ENCODE results near the gene HLTF. TPM values are rescaled to one million over a fixed set of nuclear protein-coding genes. Genes with fewer than 3 reads are reported as not detected.

Gene HLTF
- total RNA-seq, 6 experiments from 2014 or later: 10.5 to 14.6 (median 12.3) TPM

DNA sequence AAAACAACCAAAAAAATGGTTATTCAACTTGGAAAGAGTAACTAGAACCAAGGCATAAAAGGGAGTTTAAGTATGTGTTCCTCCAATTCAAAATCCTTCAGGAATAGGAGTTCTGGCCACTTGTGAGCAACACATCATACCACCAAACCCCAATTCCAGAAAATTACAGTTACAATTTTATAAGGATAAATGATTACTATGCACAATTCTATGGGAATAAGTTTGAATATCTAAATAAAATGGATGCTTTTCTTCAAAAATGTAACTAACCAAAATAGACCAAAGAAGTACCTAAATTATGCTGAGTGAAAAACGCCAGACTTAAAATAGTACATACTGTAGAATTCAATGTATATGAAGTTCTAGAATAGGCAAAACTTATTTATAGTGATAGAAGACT, 4.6 kb downstream of the HLTF start:
- WGBS (ENCODE audit: insufficient coverage, low coverage, low lambda C conversion rate, missing lambda C conversion rate): 92% methylated on average over 1 of the region's 1 CpG
- Histone ChIP-seq H3K9me3 (no peaks in the 10 kb centered on the region), H3K27ac (no peak overlapping the region), H3K4me1 (peaks cover 0 to 8% (median 0%) of the 10 kb centered on the region in 4 donors), H3K36me3 (no peaks in the 10 kb centered on the region), H3K4me3 (no peak overlapping the region), H3K27me3 (no peaks in the 10 kb centered on the region)
- no peak for ATAC-seq
- intact Hi-C loops (cut with DNase I): no loop called here
- no peak for TF ChIP-seq POLR2A (IDR thresholded peaks at IDR 0.05)
- TF ChIP-seq, protein P1, sequence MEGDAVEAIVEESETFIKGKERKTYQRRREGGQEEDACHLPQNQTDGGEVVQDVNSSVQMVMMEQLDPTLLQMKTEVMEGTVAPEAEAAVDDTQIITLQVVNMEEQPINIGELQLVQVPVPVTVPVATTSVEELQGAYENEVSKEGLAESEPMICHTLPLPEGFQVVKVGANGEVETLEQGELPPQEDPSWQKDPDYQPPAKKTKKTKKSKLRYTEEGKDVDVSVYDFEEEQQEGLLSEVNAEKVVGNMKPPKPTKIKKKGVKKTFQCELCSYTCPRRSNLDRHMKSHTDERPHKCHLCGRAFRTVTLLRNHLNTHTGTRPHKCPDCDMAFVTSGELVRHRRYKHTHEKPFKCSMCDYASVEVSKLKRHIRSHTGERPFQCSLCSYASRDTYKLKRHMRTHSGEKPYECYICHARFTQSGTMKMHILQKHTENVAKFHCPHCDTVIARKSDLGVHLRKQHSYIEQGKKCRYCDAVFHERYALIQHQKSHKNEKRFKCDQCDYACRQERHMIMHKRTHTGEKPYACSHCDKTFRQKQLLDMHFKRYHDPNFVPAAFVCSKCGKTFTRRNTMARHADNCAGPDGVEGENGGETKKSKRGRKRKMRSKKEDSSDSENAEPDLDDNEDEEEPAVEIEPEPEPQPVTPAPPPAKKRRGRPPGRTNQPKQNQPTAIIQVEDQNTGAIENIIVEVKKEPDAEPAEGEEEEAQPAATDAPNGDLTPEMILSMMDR (IDR thresholded peaks at IDR 0.05): no peak
- DNase-seq: no peak

DNA sequence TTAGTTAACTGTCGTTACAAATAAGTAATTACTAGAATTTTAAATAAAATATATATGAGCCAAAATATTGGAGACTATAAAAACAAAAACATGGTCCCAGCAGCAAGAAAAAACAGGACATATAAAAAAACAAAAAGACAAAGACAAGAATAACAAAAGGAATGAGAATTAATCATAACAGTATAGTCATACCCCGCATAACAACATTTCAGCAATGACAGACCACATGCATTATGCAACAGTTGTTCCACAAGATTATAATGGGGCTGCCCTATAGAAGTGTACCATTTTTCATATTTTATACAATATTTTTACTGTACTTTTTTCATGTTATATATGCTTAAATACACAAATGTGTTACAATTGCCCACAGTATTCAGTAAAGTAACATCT, 5.6 kb downstream of the HLTF start:
- intact Hi-C loops (cut with DNase I): no loop called here
- ATAC-seq: no peak
- H3K36me3 ChIP-seq: no peaks in the 10 kb centered on the region
- no peak overlapping the region for H3K27ac ChIP-seq
- H3K27me3 ChIP-seq: no peaks in the 10 kb centered on the region
- H3K4me3 ChIP-seq: no peak overlapping the region
- H3K9me3 ChIP-seq: no peaks in the 10 kb centered on the region
- peaks cover 0 to 8% (median 0%) of the 10 kb centered on the region in 4 donors for H3K4me1 ChIP-seq
- WGBS (ENCODE audit: insufficient coverage, low coverage, low lambda C conversion rate, missing lambda C conversion rate): 87% methylated on average over 2 of the region's 2 CpGs
- TF ChIP-seq, protein P1 (IDR thresholded peaks at IDR 0.05): no peak
- no peak for TF ChIP-seq POLR2A (IDR thresholded peaks at IDR 0.05)
- DNase-seq: no peak

DNA sequence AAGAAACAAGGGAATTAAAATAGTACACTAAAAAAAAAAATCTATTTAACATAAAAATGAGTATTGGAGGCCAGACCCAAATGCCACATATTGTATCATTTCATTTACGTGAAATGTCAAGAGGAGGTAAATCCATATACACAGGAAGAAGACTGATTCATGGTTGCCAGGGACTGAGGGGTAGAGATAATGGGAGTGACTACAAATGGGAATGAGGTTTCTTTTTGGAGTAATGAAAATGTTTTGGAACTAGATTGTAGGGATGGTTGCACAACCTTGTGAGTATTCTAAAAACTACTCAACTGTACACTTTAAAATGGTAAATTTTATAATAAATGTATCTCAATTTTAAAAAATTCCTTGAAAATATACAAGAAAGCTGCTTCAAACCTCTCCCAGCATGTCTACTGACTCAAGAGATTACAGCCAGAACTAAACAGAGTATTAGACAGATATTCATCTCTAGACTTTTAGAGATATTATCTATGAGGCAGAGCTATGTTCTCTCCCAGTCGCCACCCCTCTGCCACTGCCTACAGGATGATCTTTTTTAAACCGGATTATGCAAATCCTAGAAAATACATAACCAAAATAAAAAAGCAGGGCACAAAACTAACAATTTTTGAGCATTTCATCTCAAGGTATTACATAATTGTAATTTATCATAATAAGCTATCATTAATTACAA, 6.2 kb downstream of the HLTF start:
- no peaks in the 10 kb centered on the region for H3K27me3 ChIP-seq
- ATAC-seq (no peak), DNase-seq (no peak)
- no peak overlapping the region for H3K4me3 ChIP-seq
- peaks cover 0 to 4% (median 0%) of the 10 kb centered on the region in 4 donors for H3K4me1 ChIP-seq
- H3K27ac ChIP-seq: no peak overlapping the region
- 96% methylated on average over 3 of the region's 3 CpGs for WGBS (ENCODE audit: insufficient coverage, low coverage, low lambda C conversion rate, missing lambda C conversion rate)
- H3K36me3 ChIP-seq: no peaks in the 10 kb centered on the region
- TF ChIP-seq, protein P1 (IDR thresholded peaks at IDR 0.05): no peak
- TF ChIP-seq POLR2A (IDR thresholded peaks at IDR 0.05): no peak
- no peaks in the 10 kb centered on the region for H3K9me3 ChIP-seq
- intact Hi-C loops (cut with DNase I): no loop called here

DNA sequence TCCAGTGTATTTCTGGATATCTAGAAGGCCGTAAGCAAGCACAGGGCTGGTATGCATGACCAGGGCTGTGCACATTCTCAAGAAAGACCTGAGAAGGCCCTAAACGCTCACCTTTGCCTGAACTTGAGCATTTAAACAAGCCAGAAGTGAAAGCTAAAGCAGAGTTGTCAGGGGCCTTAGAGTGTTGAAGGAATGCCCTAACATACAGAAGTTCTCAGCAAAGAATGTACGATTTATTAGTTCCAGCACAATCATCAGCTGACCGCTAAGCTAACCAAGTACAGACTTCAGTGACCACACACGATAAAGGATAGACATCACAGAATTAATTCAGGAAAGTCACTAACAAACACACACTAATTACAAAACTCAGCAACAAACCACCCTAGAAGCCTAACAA, 8.7 kb downstream of the HLTF start:
- no peaks in the 10 kb centered on the region for H3K4me1 ChIP-seq
- no peak for ATAC-seq
- H3K36me3 ChIP-seq: peaks cover 0 to 10% (median 4%) of the 10 kb centered on the region in 4 donors
- H3K9me3 ChIP-seq: no peaks in the 10 kb centered on the region
- no peak for TF ChIP-seq POLR2A (IDR thresholded peaks at IDR 0.05)
- TF ChIP-seq, protein P1 (IDR thresholded peaks at IDR 0.05): no peak
- intact Hi-C loops (cut with DNase I): no loop called here
- H3K27me3 ChIP-seq: no peaks in the 10 kb centered on the region
- no peak for DNase-seq
- 89% methylated on average over 5 of the region's 5 CpGs for WGBS (ENCODE audit: insufficient coverage, low coverage, low lambda C conversion rate, missing lambda C conversion rate)
- H3K4me3 ChIP-seq: no peak overlapping the region
- H3K27ac ChIP-seq: no peak overlapping the region

Measured in right lobe of liver (tissue), 6 donors.